Heart left ventricle (tissue), 13 donors: ENCODE measurements around the gene LRP11.
"Not testable (repeated sequence)": the region's sequence is repeated elsewhere in the genome, so short reads cannot be mapped to it uniquely, and the experiment has no call there.

ENCODE experiments used
- POLR2A ChIP-seq, 2 donors: fragments of 450-650 bp; IDR thresholded peaks; one replicate each; pipeline ENCODE4 v1.6.1; 2017; ENCODE audit warnings: antibody characterized with exemption in 2 of 2, mild to moderate bottlenecking in 2 of 2, moderate library complexity in 2 of 2
- TF ChIP-seq, protein P1 (sequence below), 12 donors: fragments of 200-600 bp; sonication (generic) in 4 of 12; IDR thresholded peaks; one replicate each; pipeline versions ENCODE4 v1.5.0 to v1.8.0; 2018 to 2022; ENCODE audit warnings: antibody characterized with exemption in 12 of 12, mild to moderate bottlenecking in 5 of 12
- donor health status: ischemic (EF 13 %, LVEDD 7.1; RV severe dilation, severe dysfunction).
- donor health status: DM: no; HTN: yes; CAD: no.
- donor health status: DM: no; HTN: no; CAD: no.
- donor health status: ischemic (EF 25% LVEDD 6.9; RV normal size, moderate dysfunction).
- donor health status: ischemic (EF 25% LVEDD 5.7; RV mildly dilated, moderate dysfunction).
- donor health status: ischemic (EF 35%, LVEDD 5.7; RV mildly dilated, moderate dysfunction).
- donor health status: nonischemic (EF 11% LVEDD 7.7; RV severe dilation, severe dysfunction).
- donor health status: DM: yes; HTN: yes; CAD: no.
- donor health status: PGD.
- donor health status: ischemic (EF 29% LVEDD 5.4; RV normal size, mild dysfunction).
- donor health status: nonischemic (EF 23%, LVEDD 6.1; RV moderate dilation, normal function).

DNA sequence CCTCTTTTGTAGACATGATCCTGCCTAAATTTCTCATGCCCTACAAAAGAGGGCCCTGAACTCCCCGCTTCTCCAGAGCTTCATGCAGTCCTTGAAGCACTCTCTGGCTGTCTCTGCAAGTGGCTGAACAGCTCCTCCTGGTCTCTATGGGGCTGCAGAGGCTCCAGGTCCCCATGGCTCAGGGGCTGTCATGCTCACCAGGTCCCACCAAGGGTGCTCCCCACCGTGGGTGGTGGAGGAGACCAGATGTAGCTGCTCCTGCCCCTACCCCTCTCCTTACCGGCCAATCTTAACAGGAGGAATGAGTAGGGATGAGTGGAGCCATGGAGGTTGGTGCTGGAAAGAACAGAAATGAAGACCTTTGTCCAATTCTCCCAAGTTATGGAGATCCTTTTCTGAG, 48.5 kb upstream of the LRP11 start:
- TF ChIP-seq, protein P1, sequence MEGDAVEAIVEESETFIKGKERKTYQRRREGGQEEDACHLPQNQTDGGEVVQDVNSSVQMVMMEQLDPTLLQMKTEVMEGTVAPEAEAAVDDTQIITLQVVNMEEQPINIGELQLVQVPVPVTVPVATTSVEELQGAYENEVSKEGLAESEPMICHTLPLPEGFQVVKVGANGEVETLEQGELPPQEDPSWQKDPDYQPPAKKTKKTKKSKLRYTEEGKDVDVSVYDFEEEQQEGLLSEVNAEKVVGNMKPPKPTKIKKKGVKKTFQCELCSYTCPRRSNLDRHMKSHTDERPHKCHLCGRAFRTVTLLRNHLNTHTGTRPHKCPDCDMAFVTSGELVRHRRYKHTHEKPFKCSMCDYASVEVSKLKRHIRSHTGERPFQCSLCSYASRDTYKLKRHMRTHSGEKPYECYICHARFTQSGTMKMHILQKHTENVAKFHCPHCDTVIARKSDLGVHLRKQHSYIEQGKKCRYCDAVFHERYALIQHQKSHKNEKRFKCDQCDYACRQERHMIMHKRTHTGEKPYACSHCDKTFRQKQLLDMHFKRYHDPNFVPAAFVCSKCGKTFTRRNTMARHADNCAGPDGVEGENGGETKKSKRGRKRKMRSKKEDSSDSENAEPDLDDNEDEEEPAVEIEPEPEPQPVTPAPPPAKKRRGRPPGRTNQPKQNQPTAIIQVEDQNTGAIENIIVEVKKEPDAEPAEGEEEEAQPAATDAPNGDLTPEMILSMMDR (IDR thresholded peaks at IDR 0.05), result not testable (repeated sequence)
- not testable (repeated sequence) for TF ChIP-seq POLR2A (IDR thresholded peaks at IDR 0.05)
